ENCODE measurements around the gene ITGB1.
A peak's percentile ranks its signal among the peaks of the same experiment; 100 is the strongest.

The ITGB1 gene

DNA sequence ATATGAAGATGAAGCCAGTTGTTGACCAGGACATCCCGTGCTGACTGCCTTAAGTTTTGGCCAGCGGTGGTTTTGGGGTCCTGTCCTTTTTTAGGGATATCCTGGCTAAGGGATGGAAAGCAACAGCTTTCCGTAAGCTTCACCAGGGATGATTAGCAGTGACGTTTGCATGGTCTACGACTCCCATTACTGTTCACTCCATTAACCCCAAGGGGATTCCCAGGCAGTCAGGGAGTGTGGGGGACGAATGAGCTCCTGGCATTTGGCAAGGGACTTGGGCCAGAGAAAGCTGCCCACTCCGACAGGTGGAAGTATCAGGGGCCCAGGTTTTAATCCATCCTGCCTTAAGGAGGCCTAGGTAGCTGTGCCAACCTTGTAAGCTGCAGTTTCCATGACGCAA lies 66.8 kb downstream of the ITGB1 start:
- no peak overlapping the region for H4K8ac ChIP-seq (ENCODE audit: low read depth, low read length)
- H3K4me1 ChIP-seq (ENCODE audit: control insufficient read depth, low read depth, low read length) = no peaks in the 10 kb centered on the region
- no peak overlapping the region for H3K18ac ChIP-seq (ENCODE audit: low read length)

DNA sequence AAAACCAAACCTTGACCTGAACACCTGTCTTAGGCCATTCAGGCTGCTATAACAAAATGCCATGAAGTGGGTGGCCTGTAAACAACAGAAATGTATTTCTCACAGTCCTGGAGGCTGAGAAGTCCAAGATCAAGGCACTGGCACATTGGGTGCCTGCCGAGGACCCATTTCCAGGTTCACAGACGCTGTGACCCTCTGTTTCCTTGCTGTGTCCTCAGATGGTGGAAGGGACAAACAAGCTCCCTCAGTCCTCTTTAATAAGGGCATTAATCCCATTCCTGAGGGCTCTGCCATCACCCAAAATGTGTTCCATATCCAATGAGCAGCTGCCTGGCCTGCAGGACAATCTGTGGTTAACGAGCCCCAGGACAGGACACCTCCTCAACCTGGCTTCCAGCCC lies 67.6 kb downstream of the ITGB1 start:
- H4K8ac ChIP-seq (ENCODE audit: low read depth, low read length) = no peak overlapping the region
- no CpG with 5 or more reads among the region's 3 CpGs for WGBS (ENCODE audit: extremely low coverage, insufficient coverage, low lambda C conversion rate)
- H2AK5ac ChIP-seq (ENCODE audit: low read length) = no peak overlapping the region
- no peak overlapping the region for H3K4me2 ChIP-seq (ENCODE audit: low read length)
- no peaks in the 10 kb centered on the region for H3K79me2 ChIP-seq (ENCODE audit: control insufficient read depth, insufficient read depth, low read length)
- H3K9ac ChIP-seq (ENCODE audit: low read length) = no peak overlapping the region
- no peaks in the 10 kb centered on the region for H3K36me3 ChIP-seq (ENCODE audit: control insufficient read depth, insufficient read depth, low read length)
- H2BK15ac ChIP-seq (replicated peaks; ENCODE audit: low read depth) = no peak overlapping the region
- H3K56ac ChIP-seq (ENCODE audit: low read length) = no peak overlapping the region
- no peaks in the 10 kb centered on the region for H3K4me1 ChIP-seq (ENCODE audit: control insufficient read depth, low read depth, low read length)
- no peak for DNase-seq
- H3K4me3 ChIP-seq (ENCODE audit: low read length) = no peak overlapping the region
- H3K4ac ChIP-seq (ENCODE audit: low read depth, low read length) = no peak overlapping the region
- no peak overlapping the region for H2BK5ac ChIP-seq (ENCODE audit: low read length)
- no peak overlapping the region for H3K23ac ChIP-seq (ENCODE audit: low read length)
- H2BK120ac ChIP-seq (ENCODE audit: low read depth, low read length) = no peak overlapping the region
- no peak overlapping the region for H4K5ac ChIP-seq (ENCODE audit: low read length)
- H3K27ac ChIP-seq (ENCODE audit: low read depth, low read length) = no peak overlapping the region
- H3K27me3 ChIP-seq (ENCODE audit: insufficient read depth, low read length, poor library complexity) = no peaks in the 10 kb centered on the region
- H3K79me1 ChIP-seq (ENCODE audit: low read length) = no peaks in the 10 kb centered on the region
- no peak overlapping the region for H3K18ac ChIP-seq (ENCODE audit: low read length)

More for the DNA sequence above, 66.8 kb downstream of the ITGB1 start:
- Histone ChIP-seq H3K27me3 (ENCODE audit: insufficient read depth, low read length, poor library complexity) (no peaks in the 10 kb centered on the region), H3K9ac (ENCODE audit: low read length) (no peak overlapping the region), H3K79me2 (ENCODE audit: control insufficient read depth, insufficient read depth, low read length) (no peaks in the 10 kb centered on the region), H3K56ac (ENCODE audit: low read length) (no peak overlapping the region), H3K36me3 (ENCODE audit: control insufficient read depth, insufficient read depth, low read length) (no peaks in the 10 kb centered on the region), H3K79me1 (ENCODE audit: low read length) (no peaks in the 10 kb centered on the region), H3K4ac (ENCODE audit: low read depth, low read length) (no peak overlapping the region), H4K5ac (ENCODE audit: low read length) (no peak overlapping the region), H3K4me3 (ENCODE audit: low read length) (no peak overlapping the region), H2AK5ac (ENCODE audit: low read length) (no peak overlapping the region), H2BK5ac (ENCODE audit: low read length) (no peak overlapping the region), H3K27ac (ENCODE audit: low read depth, low read length) (no peak overlapping the region), H3K23ac (ENCODE audit: low read length) (no peak overlapping the region), H2BK120ac (ENCODE audit: low read depth, low read length) (no peak overlapping the region), H3K4me2 (ENCODE audit: low read length) (no peak overlapping the region), H2BK15ac (replicated peaks; ENCODE audit: low read depth) (no peak overlapping the region)
- no peak for DNase-seq
- WGBS (ENCODE audit: extremely low coverage, insufficient coverage, low lambda C conversion rate) = no CpG with 5 or more reads among the region's 8 CpGs

DNA sequence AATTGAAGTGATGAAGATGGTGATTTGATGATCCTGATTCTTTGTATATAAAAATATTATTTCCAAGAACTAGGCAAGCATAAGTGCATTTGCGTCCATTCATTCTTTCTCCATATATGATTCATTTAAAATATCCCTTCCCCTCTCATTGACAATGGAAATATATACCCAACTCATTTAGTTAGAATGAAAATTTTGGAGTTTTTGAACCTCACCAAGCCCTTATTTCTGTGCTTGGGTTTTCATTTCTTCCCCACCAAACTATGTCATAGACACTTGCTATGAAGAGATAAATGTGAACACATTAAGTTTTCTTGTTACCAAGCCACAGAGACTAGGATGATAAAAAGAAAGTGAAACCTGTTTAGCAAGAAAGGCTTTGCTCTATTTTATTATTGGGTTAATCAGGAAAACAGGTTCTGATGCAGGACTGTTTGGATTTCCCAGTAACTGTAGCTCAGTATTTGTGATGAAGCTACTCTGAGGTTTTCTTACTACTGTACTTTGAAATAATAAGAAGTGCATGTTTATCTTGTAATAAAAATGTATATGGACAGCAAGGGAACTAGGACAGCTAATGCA lies 68.3 kb downstream of the ITGB1 start:
- Histone ChIP-seq H2AK5ac (ENCODE audit: low read length) (no peak overlapping the region), H3K27me3 (ENCODE audit: insufficient read depth, low read length, poor library complexity) (no peaks in the 10 kb centered on the region), H4K8ac (ENCODE audit: low read depth, low read length) (no peak overlapping the region), H2BK15ac (replicated peaks; ENCODE audit: low read depth) (no peak overlapping the region), H3K79me2 (ENCODE audit: control insufficient read depth, insufficient read depth, low read length) (no peaks in the 10 kb centered on the region), H3K9ac (ENCODE audit: low read length) (no peak overlapping the region), H3K36me3 (ENCODE audit: control insufficient read depth, insufficient read depth, low read length) (no peaks in the 10 kb centered on the region), H3K4ac (ENCODE audit: low read depth, low read length) (no peak overlapping the region), H3K56ac (ENCODE audit: low read length) (no peak overlapping the region), H3K18ac (ENCODE audit: low read length) (no peak overlapping the region), H2BK120ac (ENCODE audit: low read depth, low read length) (no peak overlapping the region), H3K4me2 (ENCODE audit: low read length) (no peak overlapping the region), H3K79me1 (ENCODE audit: low read length) (no peaks in the 10 kb centered on the region), H3K4me3 (ENCODE audit: low read length) (no peak overlapping the region), H3K4me1 (ENCODE audit: control insufficient read depth, low read depth, low read length) (no peaks in the 10 kb centered on the region), H3K23ac (ENCODE audit: low read length) (no peak overlapping the region), H2BK5ac (ENCODE audit: low read length) (no peak overlapping the region), H4K5ac (ENCODE audit: low read length) (no peak overlapping the region), H3K27ac (ENCODE audit: low read depth, low read length) (no peak overlapping the region)
- DNase-seq = no peak
- WGBS (ENCODE audit: extremely low coverage, insufficient coverage, low lambda C conversion rate) = no CpG with 5 or more reads among the region's 1 CpG

DNA sequence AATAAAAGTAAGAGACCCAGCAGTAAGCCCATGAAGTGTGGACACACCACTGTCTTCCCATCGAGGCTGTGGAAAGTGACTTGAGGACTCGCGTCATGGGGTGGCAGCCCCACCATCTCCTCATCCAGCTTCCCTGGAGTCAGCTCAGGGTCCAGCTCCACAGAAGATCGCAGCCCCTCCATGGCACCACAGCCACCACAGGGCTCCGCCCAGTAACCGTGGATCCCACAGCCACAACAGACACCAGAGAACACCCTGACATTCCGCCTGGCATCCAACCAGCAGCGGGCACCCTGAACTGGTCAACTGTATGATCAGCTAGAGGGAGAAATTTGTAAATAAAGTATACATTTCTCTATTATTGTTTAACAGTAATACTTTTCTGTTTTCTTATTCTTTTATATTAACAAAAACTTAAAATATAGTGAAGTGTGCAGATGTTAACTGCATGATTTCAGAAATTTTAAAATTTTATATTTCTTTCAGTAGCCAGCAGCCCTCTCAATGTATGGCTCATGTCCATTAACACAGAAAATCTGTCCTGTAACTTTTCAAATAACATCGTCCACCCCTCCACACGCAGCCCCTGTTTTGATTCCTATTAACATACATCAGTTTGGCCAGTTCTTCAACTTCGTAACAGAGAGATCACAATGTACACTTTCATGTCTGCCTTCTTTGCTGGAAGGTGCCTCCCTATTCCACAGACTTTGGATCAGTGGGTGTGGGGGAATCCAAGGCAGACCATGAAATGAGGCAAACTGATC lies 69.7 kb downstream of the ITGB1 start:
- Histone ChIP-seq H3K4me3 (ENCODE audit: low read length) (no peak overlapping the region), H3K79me2 (ENCODE audit: control insufficient read depth, insufficient read depth, low read length) (no peaks in the 10 kb centered on the region), H3K36me3 (ENCODE audit: control insufficient read depth, insufficient read depth, low read length) (no peaks in the 10 kb centered on the region), H3K4me1 (ENCODE audit: control insufficient read depth, low read depth, low read length) (no peaks in the 10 kb centered on the region), H2BK15ac (replicated peaks; ENCODE audit: low read depth) (no peak overlapping the region), H3K27ac (ENCODE audit: low read depth, low read length) (no peak overlapping the region), H4K8ac (ENCODE audit: low read depth, low read length) (no peak overlapping the region), H3K18ac (ENCODE audit: low read length) (no peak overlapping the region), H2AK5ac (ENCODE audit: low read length) (no peak overlapping the region), H3K23ac (ENCODE audit: low read length) (no peak overlapping the region), H3K4ac (ENCODE audit: low read depth, low read length) (no peak overlapping the region), H3K4me2 (ENCODE audit: low read length) (no peak overlapping the region), H2BK5ac (ENCODE audit: low read length) (no peak overlapping the region), H3K9ac (ENCODE audit: low read length) (no peak overlapping the region), H3K56ac (ENCODE audit: low read length) (no peak overlapping the region), H2BK120ac (ENCODE audit: low read depth, low read length) (no peak overlapping the region), H3K79me1 (ENCODE audit: low read length) (no peaks in the 10 kb centered on the region), H4K5ac (ENCODE audit: low read length) (no peak overlapping the region), H3K27me3 (ENCODE audit: insufficient read depth, low read length, poor library complexity) (no peaks in the 10 kb centered on the region)
- no peak for DNase-seq
- WGBS (ENCODE audit: extremely low coverage, insufficient coverage, low lambda C conversion rate) = no CpG with 5 or more reads among the region's 11 CpGs

DNA sequence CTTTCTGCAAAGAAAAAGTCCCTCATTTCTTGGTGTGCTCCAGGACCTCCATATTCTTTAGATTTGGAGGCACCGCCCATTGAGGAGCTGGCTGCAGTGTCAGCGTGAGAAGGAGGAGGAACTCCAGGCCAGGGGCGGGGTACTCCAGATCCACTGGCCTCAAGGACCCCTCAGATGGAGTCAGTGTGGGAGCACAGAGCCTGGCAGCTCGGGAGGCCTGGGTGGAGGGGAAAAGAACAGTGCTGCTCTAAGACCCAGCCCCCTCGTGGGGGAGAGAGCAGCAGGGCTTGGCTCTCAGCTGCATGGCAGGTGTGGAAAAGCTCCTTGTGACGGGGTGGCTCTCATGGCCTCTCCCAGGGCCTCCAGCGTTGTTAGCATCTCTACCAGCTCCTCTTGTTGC lies 70.5 kb downstream of the ITGB1 start:
- Histone ChIP-seq H3K79me1 (ENCODE audit: low read length) (no peaks in the 10 kb centered on the region), H3K4me1 (ENCODE audit: control insufficient read depth, low read depth, low read length) (no peaks in the 10 kb centered on the region), H3K79me2 (ENCODE audit: control insufficient read depth, insufficient read depth, low read length) (no peaks in the 10 kb centered on the region), H3K56ac (ENCODE audit: low read length) (no peak overlapping the region), H4K8ac (ENCODE audit: low read depth, low read length) (no peak overlapping the region), H2BK120ac (ENCODE audit: low read depth, low read length) (no peak overlapping the region), H3K4me2 (ENCODE audit: low read length) (no peak overlapping the region), H2BK15ac (replicated peaks; ENCODE audit: low read depth) (no peak overlapping the region), H3K18ac (ENCODE audit: low read length) (no peak overlapping the region), H3K4ac (ENCODE audit: low read depth, low read length) (no peak overlapping the region), H3K9ac (ENCODE audit: low read length) (no peak overlapping the region), H3K27ac (ENCODE audit: low read depth, low read length) (no peak overlapping the region), H2BK5ac (ENCODE audit: low read length) (no peak overlapping the region), H3K36me3 (ENCODE audit: control insufficient read depth, insufficient read depth, low read length) (no peaks in the 10 kb centered on the region), H3K4me3 (ENCODE audit: low read length) (no peak overlapping the region), H3K27me3 (ENCODE audit: insufficient read depth, low read length, poor library complexity) (no peaks in the 10 kb centered on the region), H4K5ac (ENCODE audit: low read length) (no peak overlapping the region), H3K23ac (ENCODE audit: low read length) (no peak overlapping the region), H2AK5ac (ENCODE audit: low read length) (no peak overlapping the region)
- DNase-seq = no peak
- no CpG with 5 or more reads among the region's 7 CpGs for WGBS (ENCODE audit: extremely low coverage, insufficient coverage, low lambda C conversion rate)

DNA sequence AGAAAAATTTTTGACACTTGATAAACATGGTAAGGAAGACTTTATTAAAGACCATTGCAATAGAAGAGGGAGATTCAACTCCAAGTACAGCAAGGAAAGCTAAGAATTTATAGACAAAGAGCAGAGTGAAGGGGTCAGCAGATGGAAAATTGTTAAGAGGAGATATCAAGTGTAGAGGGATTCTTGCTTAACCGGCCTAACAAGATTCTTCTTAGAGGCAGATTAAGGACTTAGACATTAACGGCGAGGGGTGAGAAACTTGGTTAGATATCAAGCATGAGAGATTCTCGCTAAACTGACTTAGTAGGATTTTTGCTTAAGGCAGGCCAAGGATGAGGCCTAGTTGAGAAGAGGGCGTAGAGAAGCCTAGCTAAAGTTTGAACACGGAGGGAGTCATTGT lies 76.0 kb downstream of the ITGB1 start:
- Histone ChIP-seq H3K23ac (ENCODE audit: low read length) (peak overlapping the region; percentile 56), H3K4ac (ENCODE audit: low read depth, low read length) (no peak overlapping the region), H2BK5ac (ENCODE audit: low read length) (no peak overlapping the region), H3K56ac (ENCODE audit: low read length) (no peak overlapping the region), H3K4me2 (ENCODE audit: low read length) (no peak overlapping the region), H3K4me3 (ENCODE audit: low read length) (no peak overlapping the region), H2BK15ac (replicated peaks; ENCODE audit: low read depth) (no peak overlapping the region), H3K27ac (ENCODE audit: low read depth, low read length) (no peak overlapping the region), H2BK120ac (ENCODE audit: low read depth, low read length) (no peak overlapping the region), H4K5ac (ENCODE audit: low read length) (no peak overlapping the region), H3K79me2 (ENCODE audit: control insufficient read depth, insufficient read depth, low read length) (no peaks in the 10 kb centered on the region), H3K79me1 (ENCODE audit: low read length) (no peaks in the 10 kb centered on the region), H3K27me3 (ENCODE audit: insufficient read depth, low read length, poor library complexity) (no peaks in the 10 kb centered on the region), H3K36me3 (ENCODE audit: control insufficient read depth, insufficient read depth, low read length) (no peaks in the 10 kb centered on the region), H3K4me1 (ENCODE audit: control insufficient read depth, low read depth, low read length) (peaks cover 5% of the 10 kb centered on the region), H4K8ac (ENCODE audit: low read depth, low read length) (no peak overlapping the region), H2AK5ac (ENCODE audit: low read length) (no peak overlapping the region), H3K9ac (ENCODE audit: low read length) (no peak overlapping the region), H3K18ac (ENCODE audit: low read length) (no peak overlapping the region)
- WGBS (ENCODE audit: extremely low coverage, insufficient coverage, low lambda C conversion rate) = no CpG with 5 or more reads among the region's 6 CpGs
- peak; percentile 48 for DNase-seq

Data from mesendoderm (in vitro differentiated cells).